Activated CD8-positive, alpha-beta T cell treated with anti-CD3 and anti-CD28 coated beads, Interleukin-2, amount 10 ng/mL, durations not matched to agents 7 days and 5 days (primary cell): ENCODE measurements around the gene FAM229A. TPM values are rescaled to one million over a fixed set of nuclear protein-coding genes. Genes with fewer than 3 reads are reported as not detected.

Source experiments
- ATAC-seq: fragments of 150-1000 bp; cut with Tn5 transposase; one replicate; pipeline ENCODE4 v1.10.0; 2021; ENCODE audit warnings: moderate library complexity
- CTCF ChIA-PET: fragments of 350-600 bp; sonication (Branson Sonifier 250); formaldehyde crosslinking; loops from one replicate; lab custom pipeline; 2021; ENCODE audit warnings: antibody characterized with exemption; lab: Charles Lee
- POLR2A ChIA-PET: fragments of 350-600 bp; sonication (Branson Sonifier 250); formaldehyde crosslinking; loops from one replicate; lab custom pipeline; 2021; ENCODE audit warnings: antibody characterized with exemption; lab: Charles Lee
- DNase-seq: peaks from one replicate; pipeline ENCODE4 v3.0.0-alpha.2; 2020
- H3K27ac Mint-ChIP-seq: one replicate; pipeline ENCODE4 v1.8.0; 2021; ENCODE audit warnings: mild to moderate bottlenecking, mixed read lengths
- H3K27me3 Mint-ChIP-seq: one replicate; pipeline ENCODE4 v1.8.0; 2021; ENCODE audit warnings: low read depth, mixed read lengths
- H3K36me3 Mint-ChIP-seq: one replicate; pipeline ENCODE4 v1.8.0; 2021; ENCODE audit warnings: low read depth, mixed read lengths
- H3K4me1 Mint-ChIP-seq: one replicate; pipeline ENCODE4 v1.8.0; 2021; ENCODE audit warnings: low read depth, mixed read lengths
- H3K4me3 Mint-ChIP-seq: one replicate; pipeline ENCODE4 v1.8.0; 2021; ENCODE audit warnings: mild to moderate bottlenecking, mixed read lengths
- H3K9me3 Mint-ChIP-seq: one replicate; pipeline ENCODE4 v1.8.0; 2022; ENCODE audit warnings: mixed read lengths; ENCODE audit not compliant: insufficient read depth
- total RNA-seq, 2 experiments: library from RNA; stranded (reverse); gene quantifications; one replicate each; pipeline ENCODE4 v1.2.3, GENCODE V29; 2021

The FAM229A gene
- total RNA-seq, 2 experiments from 2014 or later = 2.6 to 3.2 TPM

DNA sequence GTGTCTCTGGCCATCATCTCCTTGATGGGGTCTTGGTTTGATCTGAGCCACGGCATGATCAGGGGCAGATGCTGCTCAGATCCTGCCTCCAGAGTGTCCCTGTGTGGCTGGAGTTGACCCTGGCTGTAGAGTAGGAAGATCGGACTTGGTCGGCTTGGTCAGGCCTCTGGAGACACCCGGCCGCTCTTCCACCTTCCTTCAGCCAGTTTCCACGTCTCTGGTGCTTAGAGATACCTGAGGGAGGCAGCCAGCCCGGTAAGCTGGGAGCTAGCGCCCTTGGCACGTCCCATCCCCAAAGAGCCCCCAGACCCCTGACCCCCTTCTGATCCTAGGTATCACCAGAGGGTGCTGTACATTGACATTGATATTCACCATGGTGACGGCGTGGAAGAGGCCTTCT is 35.1 kb downstream of the FAM229A start:
- ChIA-PET CTCF (no interaction called here), POLR2A (interaction anchor here (0.6 kb wide), 1 partner anchor 9 kb away, joined by 3 read pairs; the partner anchor contains the start of gene MARCKSL1)
- Mint-ChIP-seq H3K36me3 (peaks cover 74% of the 10 kb centered on the region), H3K4me3 (no peak overlapping the region), H3K9me3 (no peaks in the 10 kb centered on the region), H3K4me1 (peaks cover 24% of the 10 kb centered on the region), H3K27ac (no peak overlapping the region), H3K27me3 (no peaks in the 10 kb centered on the region)
- ATAC-seq = no peak
- no peak for DNase-seq

DNA sequence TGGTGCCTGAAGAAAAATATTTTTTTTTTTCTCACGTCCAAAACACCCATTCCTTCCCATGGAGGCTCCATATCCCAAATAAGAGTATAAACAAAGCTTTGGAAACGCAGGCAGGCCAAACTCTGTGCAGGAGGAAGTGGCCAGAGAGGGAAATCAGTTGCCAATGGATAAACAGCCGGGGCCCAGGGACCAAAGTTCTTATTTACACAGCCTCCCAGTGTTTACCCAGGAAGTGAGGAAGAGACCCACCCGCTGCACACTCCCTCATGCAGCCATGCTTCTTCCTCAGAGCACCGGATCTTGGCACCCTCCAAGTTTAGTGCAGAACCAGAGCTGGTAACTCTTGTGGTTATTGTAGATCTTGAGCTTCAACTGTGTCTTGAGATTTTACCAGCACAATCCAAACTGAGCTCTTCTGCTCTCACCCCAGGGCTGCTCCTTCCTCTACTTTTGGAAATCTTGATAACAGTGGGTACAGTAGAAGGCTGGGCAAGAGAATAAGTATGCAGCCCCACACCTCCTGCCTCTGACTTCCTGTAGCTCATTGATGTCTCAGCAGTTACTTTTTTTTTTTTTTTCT is 40.5 kb downstream of the FAM229A start:
- ATAC-seq (peak; percentile 83), DNase-seq (peak; percentile 51)
- peaks cover 43% of the 10 kb centered on the region for H3K4me1 Mint-ChIP-seq
- H3K36me3 Mint-ChIP-seq = peaks cover 52% of the 10 kb centered on the region
- no peaks in the 10 kb centered on the region for H3K9me3 Mint-ChIP-seq
- ChIA-PET POLR2A (interaction anchor here (0.7 to 2.1 kb wide), 8 partner anchors 9 to 329 kb away, joined by 3 to 14 read pairs (median 4); partner anchors contain the start of genes BSDC1, IQCC, MARCKSL1 and RBBP4), CTCF (interaction anchor here (0.6 to 4.4 kb wide), 13 partner anchors 10 to 183 kb away, joined by 3 to 22 read pairs (median 4); partner anchors contain the start of gene MARCKSL1)
- H3K27me3 Mint-ChIP-seq = no peaks in the 10 kb centered on the region
- peak overlapping the region; percentile 40 for H3K4me3 Mint-ChIP-seq
- peak overlapping the region; percentile 84 for H3K27ac Mint-ChIP-seq

DNA sequence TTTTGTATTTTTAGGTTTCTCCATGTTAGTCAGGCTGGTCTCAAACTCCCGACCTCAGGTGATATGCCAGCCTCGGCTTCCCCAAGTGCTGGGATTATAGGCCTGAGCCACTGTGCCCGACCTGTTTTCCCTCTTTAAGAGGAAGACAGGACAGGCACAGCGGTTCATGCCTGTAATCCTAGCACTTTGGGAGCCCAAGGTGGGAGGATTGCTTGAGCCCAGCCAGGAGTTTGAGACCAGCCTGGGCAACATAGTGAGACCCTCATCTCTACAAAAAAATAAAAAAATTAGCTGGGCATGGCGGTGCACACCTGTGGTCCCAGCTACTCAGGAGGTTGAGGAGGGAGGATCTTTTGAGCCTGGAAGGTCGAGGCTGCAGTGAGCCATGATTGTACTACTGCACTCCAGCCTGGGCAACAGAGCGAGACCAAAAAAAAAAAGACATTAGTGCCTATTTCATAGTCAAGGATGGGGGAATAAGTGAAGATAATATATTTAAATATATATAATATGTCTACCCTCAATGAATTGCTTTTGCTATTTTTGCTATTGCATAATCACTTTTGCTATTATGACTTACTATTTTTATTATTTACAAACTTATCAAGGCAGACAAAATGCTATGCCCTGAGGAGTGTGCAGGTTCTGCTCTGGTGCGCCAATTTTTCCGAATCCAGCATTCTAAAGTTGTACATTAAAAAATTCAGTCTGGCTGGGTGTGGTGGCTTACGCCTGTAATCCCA is 44.0 kb downstream of the FAM229A start:
- Mint-ChIP-seq H3K4me1 (peaks cover 35% of the 10 kb centered on the region), H3K9me3 (no peaks in the 10 kb centered on the region), H3K36me3 (peaks cover 47% of the 10 kb centered on the region), H3K27ac (no peak overlapping the region), H3K4me3 (no peak overlapping the region), H3K27me3 (no peaks in the 10 kb centered on the region)
- ChIA-PET POLR2A (interaction anchor here (0.6 to 1.1 kb wide), 2 partner anchors 31 to 112 kb away, joined by 3 read pairs; no protein-coding TSS in a partner anchor), CTCF (no interaction called here)
- ATAC-seq (no peak), DNase-seq (no peak)

DNA sequence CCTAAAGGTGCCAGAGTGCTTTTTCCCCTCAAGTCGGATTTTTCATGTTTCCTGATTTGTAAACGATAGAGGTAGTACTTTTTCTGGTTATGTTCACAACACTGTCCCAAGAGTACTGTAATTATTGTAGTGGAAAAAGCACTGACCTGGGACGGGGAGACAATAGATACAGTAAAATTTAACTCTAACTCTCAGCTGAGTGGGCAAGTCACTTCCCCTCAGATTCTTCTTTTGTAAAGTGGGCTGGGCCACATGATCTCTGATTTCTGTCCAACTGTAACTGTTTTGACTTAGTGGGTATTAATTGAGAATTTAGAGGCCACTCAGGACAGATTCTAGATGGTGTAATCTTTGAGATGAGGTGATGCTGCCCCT is 45.4 kb downstream of the FAM229A start:
- Mint-ChIP-seq H3K9me3 (no peaks in the 10 kb centered on the region), H3K4me1 (peaks cover 22% of the 10 kb centered on the region), H3K4me3 (no peak overlapping the region), H3K27ac (no peak overlapping the region), H3K27me3 (no peaks in the 10 kb centered on the region), H3K36me3 (peaks cover 39% of the 10 kb centered on the region)
- ChIA-PET CTCF (interaction anchor here (1.0 kb wide), 1 partner anchor 102 kb away, joined by 3 read pairs; no protein-coding TSS in a partner anchor), POLR2A (no interaction called here)
- ATAC-seq (no peak), DNase-seq (no peak)

DNA sequence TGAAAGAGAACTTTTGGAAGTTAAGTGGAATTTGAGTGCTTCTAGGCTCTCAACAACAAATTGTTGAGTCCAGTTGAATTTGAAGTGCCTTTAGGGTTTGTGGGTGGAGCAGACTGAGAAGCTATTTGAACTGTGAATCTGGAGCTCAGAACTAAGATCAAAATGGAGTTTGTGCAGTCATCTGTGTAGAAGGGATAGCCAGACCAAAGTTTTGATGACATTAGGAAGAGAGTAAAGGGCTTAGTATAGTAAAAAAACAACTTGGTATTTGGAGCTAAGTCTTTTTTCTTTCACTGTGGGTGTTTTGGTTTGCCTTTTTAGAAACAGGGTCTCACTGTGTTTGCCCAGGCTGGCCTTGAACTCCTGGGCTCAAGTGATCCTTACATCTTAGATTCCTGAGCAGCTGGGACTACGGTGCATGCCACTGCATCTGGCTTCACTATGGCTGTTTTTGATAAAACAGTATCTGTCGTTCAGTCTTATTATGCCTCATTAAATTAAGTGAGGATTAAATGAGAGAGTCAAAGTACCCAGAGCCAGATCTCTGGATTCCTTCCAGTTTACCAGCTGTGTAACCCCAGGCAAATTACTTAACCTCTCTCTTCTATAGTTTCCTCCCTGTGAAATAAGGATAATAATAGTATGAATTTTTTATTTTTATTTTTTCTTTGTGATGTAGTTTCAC is 50.4 kb downstream of the FAM229A start:
- Mint-ChIP-seq H3K27ac (peak overlapping the region; percentile 79), H3K4me3 (no peak overlapping the region), H3K4me1 (peaks cover 39% of the 10 kb centered on the region), H3K36me3 (peaks cover 35% of the 10 kb centered on the region), H3K27me3 (no peaks in the 10 kb centered on the region), H3K9me3 (no peaks in the 10 kb centered on the region)
- POLR2A ChIA-PET = interaction anchor here (1.0 kb wide), 1 partner anchor 11 kb away, joined by 3 read pairs; no protein-coding TSS in a partner anchor
- DNase-seq (no peak), ATAC-seq (no peak)
- CTCF ChIA-PET = interaction anchor here (1.5 to 1.8 kb wide), 2 partner anchors 10 to 20 kb away, joined by 5 to 6 read pairs; partner anchors contain the start of gene HDAC1

Other genes starting within 250 kb of the FAM229A start
- gene TXLNA, start 182.8 kb downstream of the FAM229A start, total RNA-seq = 10 to 100 TPM; 79.7 to 79.8 TPM
- 10 to 100 TPM; 71.4 to 72.8 TPM for gene CCDC28B, start 161.9 kb downstream of the FAM229A start, total RNA-seq
- gene IQCC, start 156.8 kb downstream of the FAM229A start, total RNA-seq = 1 to 10 TPM; 6.1 to 6.3 TPM
- not detected for gene DCDC2B, start 153.4 kb downstream of the FAM229A start, total RNA-seq
- gene TMEM234, start 140.1 kb downstream of the FAM229A start, total RNA-seq = 10 to 100 TPM; 10.6 TPM
- 100 to 1,000 TPM; 194 to 196 TPM for gene EIF3I, start 140.1 kb downstream of the FAM229A start, total RNA-seq
- under 1 TPM; 0.78 to 0.90 TPM for gene FAM167B, start 115.3 kb downstream of the FAM229A start, total RNA-seq
- gene LCK, start 111.2 kb downstream of the FAM229A start, total RNA-seq = 100 to 1,000 TPM; 464 to 488 TPM
- gene HDAC1, start 70.4 kb downstream of the FAM229A start, total RNA-seq = 100 to 1,000 TPM; 219 to 227 TPM
- gene MARCKSL1, start 26.3 kb downstream of the FAM229A start, total RNA-seq = 10 to 100 TPM; 23.1 to 26.1 TPM
- under 1 TPM in 1 of 2 experiments, not detected in 1; 0.21 TPM for gene TSSK3, start 54 bp upstream of the FAM229A start, total RNA-seq
- 10 to 100 TPM; 37.3 to 38.5 TPM for gene BSDC1, start 32.0 kb upstream of the FAM229A start, total RNA-seq
- not detected for gene ZBTB8B, start 102.6 kb upstream of the FAM229A start, total RNA-seq
- under 1 TPM; 0.11 to 0.18 TPM for gene ZBTB8A, start 176.9 kb upstream of the FAM229A start, total RNA-seq